A549 (cell line): ENCODE data around the gene LIN9. TPM values are rescaled to one million over a fixed set of nuclear protein-coding genes. Genes with fewer than 3 reads are reported as not detected.
A peak's percentile ranks its signal among the peaks of the same experiment; 100 is the strongest.

Experiments
- ATAC-seq, 2 experiments: fragments of 200-7000 bp in 1 of 2; fragments of >200 bp in 1 of 2; cut with Nextera tagmentation in 1 of 2; cut with Tn5 transposase in 1 of 2; 3 replicates each; pipeline versions ENCODE4 v1.8.0 to v1.9.1; 2018 to 2020; ENCODE audit warnings: mild to moderate bottlenecking in 1 of 2, moderate library complexity in 1 of 2
- CTCF ChIA-PET: fragments of 300-600 bp; sonication (Branson Sonifier 250); formaldehyde crosslinking; extraction: SDS; loops from one replicate; lab custom pipeline; 2021; ENCODE audit warnings: antibody characterized with exemption, inconsistent platforms; lab: Yijun Ruan, JAX
- POLR2A ChIA-PET: fragments of 350-600 bp; formaldehyde crosslinking; extraction: SDS; loops from one replicate; lab custom pipeline; 2021; ENCODE audit warnings: antibody characterized with exemption, inconsistent platforms; lab: Yijun Ruan, JAX
- DNase-seq, 2 experiments: peaks; one replicate each; pipeline versions ENCODE4 v3.0.0 to v3.0.0-alpha.2; 2011 to 2016; ENCODE audit warnings: low read depth in 1 of 2, low spot score in 1 of 2
- FAIRE-seq: peaks from 2 replicates; lab custom pipeline; 2011; peaks lifted over from hg19 to GRCh38; lab: Jason Lieb, UNC
- H3K27ac ChIP-seq, 2 experiments: fragments of >200 bp; sonication (Bioruptor Twin); formaldehyde crosslinking; 3 replicates each; pipeline ENCODE4 v1.5.1; 2016 to 2017
- H3K4me1 ChIP-seq: fragments of >200 bp; sonication (Bioruptor Twin); formaldehyde crosslinking; 3 replicates; pipeline ENCODE4 v1.6.1; 2016
- H3K4me2 ChIP-seq: fragments of >200 bp; sonication (Bioruptor Twin); formaldehyde crosslinking; 3 replicates; pipeline ENCODE4 v1.6.1; 2016
- H3K4me3 ChIP-seq: fragments of >200 bp; sonication (Bioruptor Twin); formaldehyde crosslinking; 3 replicates; pipeline ENCODE4 v1.5.1; 2016
- H3K9me3 ChIP-seq: fragments of >200 bp; sonication (Bioruptor Twin); formaldehyde crosslinking; 3 replicates; pipeline ENCODE4 v1.6.1; 2016
- BCL3 ChIP-seq: fragments of >200 bp; sonication (Bioruptor Twin); formaldehyde crosslinking; IDR thresholded peaks from 3 replicates; pipeline ENCODE4 v1.6.1; 2016
- BHLHE40 ChIP-seq: IDR thresholded peaks from 2 replicates; pipeline ENCODE4 v1.6.1; 2012; ENCODE audit warnings: low read depth, low read length, inconsistent platforms
- CEBPB ChIP-seq, 2 experiments: fragments of >200 bp in 1 of 2; sonication (Bioruptor Twin) in 1 of 2; formaldehyde crosslinking in 1 of 2; IDR thresholded peaks; 2 replicates each; pipeline ENCODE4 v1.6.1; 2012 to 2016
- CHD2 ChIP-seq: fragments of 150-350 bp; IDR thresholded peaks from 2 replicates; pipeline ENCODE4 v1.6.1; 2014; ENCODE audit warnings: low read length; ENCODE audit not compliant: partially characterized antibody
- EHF ChIP-seq: fragments of 250-450 bp; sonication (Bioruptor Pico); IDR thresholded peaks from 2 replicates; pipeline ENCODE4 v1.5.0; 2020; ENCODE audit warnings: mild to moderate bottlenecking
- ELK1 ChIP-seq: fragments of 150-350 bp; IDR thresholded peaks from 2 replicates; pipeline ENCODE4 v1.6.1; 2014; ENCODE audit warnings: low read depth, mild to moderate bottlenecking, low read length
- FOSB ChIP-seq: fragments of 250-450 bp; sonication (Bioruptor Pico); IDR thresholded peaks from 2 replicates; pipeline ENCODE4 v1.5.0; 2020; ENCODE audit warnings: mild to moderate bottlenecking, moderate library complexity
- FOSL2 ChIP-seq, 2 experiments: fragments of 450-650 bp in 1 of 2; fragments of >200 bp in 1 of 2; sonication (Bioruptor Twin) in 1 of 2; formaldehyde crosslinking; IDR thresholded peaks; 2 replicates each; pipeline versions ENCODE4 v1.5.0 to v1.6.1; 2016 to 2020; ENCODE audit warnings: mild to moderate bottlenecking in 1 of 2, moderate library complexity in 1 of 2
- FOXS1 ChIP-seq: fragments of 250-450 bp; sonication (Bioruptor Pico); IDR thresholded peaks from 2 replicates; pipeline ENCODE4 v1.5.0; 2020; ENCODE audit warnings: mild to moderate bottlenecking, moderate library complexity
- HDAC2 ChIP-seq: fragments of 200-600 bp; sonication (generic); IDR thresholded peaks from 2 replicates; pipeline ENCODE4 v1.6.1; 2016
- HOXB13 ChIP-seq: fragments of 250-450 bp; sonication (Bioruptor Pico); IDR thresholded peaks from 2 replicates; pipeline ENCODE4 v1.5.0; 2020; ENCODE audit warnings: low read depth, mild to moderate bottlenecking, moderate library complexity
- MAFK ChIP-seq: fragments of 450-650 bp; IDR thresholded peaks from 2 replicates; pipeline ENCODE4 v1.6.1; 2014; ENCODE audit not compliant: partially characterized antibody
- NR3C1 ChIP-seq: fragments of >200 bp; sonication (Bioruptor Twin); formaldehyde crosslinking; IDR thresholded peaks from 3 replicates; pipeline ENCODE4 v1.6.1; 2017
- POLR2AphosphoS2 ChIP-seq: conservative IDR thresholded peaks from 2 replicates; pipeline ENCODE4 v1.6.1; 2012; ENCODE audit warnings: low read length, improper control_type of control experiment, inconsistent platforms
- RAD21 ChIP-seq, 2 experiments: fragments of >200 bp in 1 of 2; sonication (Bioruptor Twin) in 1 of 2; formaldehyde crosslinking in 1 of 2; IDR thresholded peaks in 1 of 2; conservative IDR thresholded peaks in 1 of 2; 2 replicates in 1 of 2; 3 replicates in 1 of 2; pipeline ENCODE4 v1.6.1; 2012 to 2018; ENCODE audit warnings: inconsistent platforms in 1 of 2
- RNF2 ChIP-seq: fragments of 200-600 bp; sonication (generic); IDR thresholded peaks from 2 replicates; pipeline ENCODE4 v1.6.1; 2016; ENCODE audit warnings: low read depth, mild to moderate bottlenecking, antibody characterized with exemption, moderate library complexity, borderline replicate concordance
- SMC3 ChIP-seq: fragments of >200 bp; sonication (Bioruptor Twin); formaldehyde crosslinking; IDR thresholded peaks from 3 replicates; pipeline ENCODE4 v1.6.1; 2018; ENCODE audit warnings: inconsistent platforms
- SREBF2 ChIP-seq: fragments of 450-650 bp; IDR thresholded peaks from 2 replicates; pipeline ENCODE4 v1.6.1; 2014; ENCODE audit warnings: mild to moderate bottlenecking, moderate library complexity
- ZFP36 ChIP-seq: fragments of 450-650 bp; IDR thresholded peaks from 2 replicates; pipeline ENCODE4 v1.6.1; 2014; ENCODE audit warnings: borderline replicate concordance; ENCODE audit not compliant: partially characterized antibody
- ZNF302 ChIP-seq: fragments of 250-450 bp; sonication (Bioruptor Pico); IDR thresholded peaks from 2 replicates; pipeline ENCODE4 v1.9.0; 2021; ENCODE audit warnings: inconsistent platforms, mild to moderate bottlenecking, moderate library complexity
- WGBS: methylation state at CpG from one replicate; pipeline ENCODE4 v1.1.6; 2017; ENCODE audit errors: missing lambda C conversion rate; 5-methylcytosine and 5-hydroxymethylcytosine counted together
- polyA plus RNA-seq, 4 experiments: library from polyadenylated mRNA; depleted of rRNA in 3 of 4; stranded (reverse); fragments of >200 nt; fragmentation: RNase III in 1 of 4; extraction: RNeasy Plus Mini Kit Qiagen cat#74134 plus additional on column Dnase treatment in 1 of 4; gene quantifications; 2 replicates in 3 of 4; 3 replicates in 1 of 4; pipeline ENCODE4 v1.2.3, GENCODE V29; 2011 to 2017
- TF ChIP-seq, protein P1 (sequence below): IDR thresholded peaks from 2 replicates; pipeline ENCODE4 v1.6.1; 2012
- TF ChIP-seq, protein P2 (sequence below): fragments of 450-650 bp; IDR thresholded peaks from 2 replicates; pipeline ENCODE4 v1.6.1; 2014; ENCODE audit warnings: antibody characterized with exemption
- TF ChIP-seq, protein P3 (sequence below): IDR thresholded peaks from 2 replicates; pipeline ENCODE4 v1.6.1; 2012

LIN9 gene
- polyA plus RNA-seq, 2 of the 4 experiments (the other 2 are of a cell fraction): 8.3 to 14.7 TPM

GRCh38 chr1:226327761-226328162 lies 18.8 kb upstream of the LIN9 start:
- ChIA-PET POLR2A (interaction anchor here (2.3 kb wide), 1 partner anchor 19 kb away, joined by 6 read pairs; the partner anchor contains the start of gene LIN9), CTCF (interaction anchor here (2.8 kb wide), 1 partner anchor 203 kb away, joined by 19 read pairs; no protein-coding TSS in a partner anchor)
- WGBS: 60% methylated on average over 2 of the region's 2 CpGs
- peaks cover 11% of the 10 kb centered on the region for H3K4me1 ChIP-seq
- H3K27ac ChIP-seq: no peak overlapping the region
- DNase-seq: no peak
- H3K9me3 ChIP-seq: no peaks in the 10 kb centered on the region
- TF ChIP-seq ZNF302 (CRISPR knock-in tag) (no peak), RAD21 (conservative IDR thresholded peaks at IDR 0.05 in 1 of 2, IDR thresholded peaks at IDR 0.05 in 1 of 2) (no peak), SREBF2 (no peak), SMC3 (no peak), BCL3 (no peak), NR3C1 (no peak), EHF (no peak), FOSL2 (IDR thresholded peaks at IDR 0.05) (no peak), FOSL2 (CRISPR knock-in tag; IDR thresholded peaks at IDR 0.05) (no peak), POLR2AphosphoS2 (no peak), ELK1 (no peak), HDAC2 (no peak), HOXB13 (no peak)
- TF ChIP-seq, protein P1, sequence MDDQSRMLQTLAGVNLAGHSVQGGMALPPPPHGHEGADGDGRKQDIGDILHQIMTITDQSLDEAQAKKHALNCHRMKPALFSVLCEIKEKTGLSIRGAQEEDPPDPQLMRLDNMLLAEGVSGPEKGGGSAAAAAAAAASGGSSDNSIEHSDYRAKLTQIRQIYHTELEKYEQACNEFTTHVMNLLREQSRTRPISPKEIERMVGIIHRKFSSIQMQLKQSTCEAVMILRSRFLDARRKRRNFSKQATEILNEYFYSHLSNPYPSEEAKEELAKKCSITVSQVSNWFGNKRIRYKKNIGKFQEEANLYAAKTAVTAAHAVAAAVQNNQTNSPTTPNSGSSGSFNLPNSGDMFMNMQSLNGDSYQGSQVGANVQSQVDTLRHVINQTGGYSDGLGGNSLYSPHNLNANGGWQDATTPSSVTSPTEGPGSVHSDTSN: no peak
- TF ChIP-seq, protein P2, sequence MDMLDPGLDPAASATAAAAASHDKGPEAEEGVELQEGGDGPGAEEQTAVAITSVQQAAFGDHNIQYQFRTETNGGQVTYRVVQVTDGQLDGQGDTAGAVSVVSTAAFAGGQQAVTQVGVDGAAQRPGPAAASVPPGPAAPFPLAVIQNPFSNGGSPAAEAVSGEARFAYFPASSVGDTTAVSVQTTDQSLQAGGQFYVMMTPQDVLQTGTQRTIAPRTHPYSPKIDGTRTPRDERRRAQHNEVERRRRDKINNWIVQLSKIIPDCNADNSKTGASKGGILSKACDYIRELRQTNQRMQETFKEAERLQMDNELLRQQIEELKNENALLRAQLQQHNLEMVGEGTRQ: no peak
- TF ChIP-seq, protein P3, sequence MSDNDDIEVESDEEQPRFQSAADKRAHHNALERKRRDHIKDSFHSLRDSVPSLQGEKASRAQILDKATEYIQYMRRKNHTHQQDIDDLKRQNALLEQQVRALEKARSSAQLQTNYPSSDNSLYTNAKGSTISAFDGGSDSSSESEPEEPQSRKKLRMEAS: no peak
- no peak overlapping the region for H3K4me3 ChIP-seq
- no peak for FAIRE-seq
- H3K4me2 ChIP-seq: no peak overlapping the region
- ATAC-seq: no peak

- ATAC-seq: peak; percentile 76 to 78; a peak in 5 of 6 replicates
- Histone ChIP-seq H3K4me3 (no peak overlapping the region), H3K4me2 (peak overlapping the region; percentile 17; the same call in 1 of the 3 replicates), H3K27ac (peak overlapping the region in 1 of 2 experiments; percentile 45; a peak in 1 of 6 replicates), H3K9me3 (no peaks in the 10 kb centered on the region), H3K4me1 (peaks cover 11% of the 10 kb centered on the region)
- DNase-seq: peak in 1 of 2 experiments; percentile 48
- no peak for TF ChIP-seq MAFK
- TF ChIP-seq, protein P2: no peak
- TF ChIP-seq CEBPB (IDR thresholded peaks at IDR 0.05): no peak
- TF ChIP-seq BHLHE40: no peak
- no peak for TF ChIP-seq RNF2
- TF ChIP-seq FOXS1 (CRISPR knock-in tag): no peak
- no peak for TF ChIP-seq FOSB
- TF ChIP-seq RAD21 (conservative IDR thresholded peaks at IDR 0.05 in 1 of 2, IDR thresholded peaks at IDR 0.05 in 1 of 2): no peak
- TF ChIP-seq SREBF2: no peak
- TF ChIP-seq CHD2: no peak
- TF ChIP-seq ZFP36: no peak
- ChIA-PET POLR2A (no interaction called here), CTCF (interaction anchor here (1.0 to 2.6 kb wide), 4 partner anchors 8 to 197 kb away, joined by 3 to 12 read pairs (median 4); no protein-coding TSS in a partner anchor)
- FAIRE-seq: no peak
- 10% methylated on average over 1 of the region's 1 CpG for WGBS
Measured at GRCh38 chr1:226325178-226325577, 16.2 kb upstream of the LIN9 start.
